Pancreas (tissue), 10 donors: ENCODE data around the gene TATDN2. TPM values are rescaled to one million over a fixed set of nuclear protein-coding genes. Genes with fewer than 3 reads are reported as not detected.

Experiments used
- ATAC-seq, 4 donors: fragments of 200-7000 bp; cut with Tn5 transposase; one replicate each; pipeline versions ENCODE4 v1.8.0 to v1.9.1; 2020; ENCODE audit warnings: mild to moderate bottlenecking in 4 of 4, moderate library complexity in 4 of 4
- DNase-seq, 6 donors: peaks; one replicate each; pipeline ENCODE4 v3.0.0-alpha.2; 2020
- FAIRE-seq: peaks from 2 replicates; lab custom pipeline; 2012; peaks lifted over from hg19 to GRCh38; lab: Jason Lieb, UNC
- H3K27ac ChIP-seq, 4 donors: fragments of 200-600 bp; sonication (generic); 1 replicate in 3 of 4; 2 replicates in 1 of 4; pipeline versions ENCODE4 v1.5.0 to v1.8.0; 2020
- H3K27me3 ChIP-seq, 4 donors: fragments of 200-600 bp; one replicate each; pipeline ENCODE4 v1.8.0; 2021
- H3K36me3 ChIP-seq, 3 donors: fragments of 200-600 bp; sonication (generic) in 1 of 3; one replicate each; pipeline versions ENCODE4 v1.5.0 to v1.8.0; 2020 to 2021
- H3K4me1 ChIP-seq, 3 donors: fragments of 200-600 bp; one replicate each; pipeline ENCODE4 v1.8.0; 2021
- H3K4me3 ChIP-seq, 4 donors: fragments of 200-600 bp; sonication (generic) in 2 of 4; one replicate each; pipeline versions ENCODE4 v1.5.0 to v1.8.0; 2020 to 2021
- H3K9me3 ChIP-seq, 4 donors: fragments of 200-600 bp; one replicate each; pipeline ENCODE4 v1.8.0; 2021
- WGBS, 2 donors: extraction: QIAGEN DNeasy Blood & Tissue Kit; methylation state at CpG; one replicate each; pipeline ENCODE4 v1.1.7; 2013; 5-methylcytosine and 5-hydroxymethylcytosine counted together
- intact Hi-C, 3 donors: fragments of 100-400 bp; cut with DNase I; formaldehyde crosslinking; loops; one replicate each; pipeline versions ENCODE4 v1.11.1 to v1.14.2; 2022
- microRNA-seq, 2 donors: library from miRNA; unstranded; fragments of <30 nt; microRNA quantifications; one replicate each; pipeline versions ENCODE4 to v1.1.0, GENCODE V29; 2019 to 2020
- polyA plus RNA-seq, 2 donors: library from polyadenylated mRNA; stranded (reverse); fragments of 200-250 nt; gene quantifications; one replicate each; pipeline ENCODE4 v1.2.3, GENCODE V29; 2013
- total RNA-seq, 6 donors: library from RNA; stranded (reverse); fragmentation: NEBNext Ultra II Directional in 4 of 6; extraction: Animal tissue kit (Norgen Biotek cat#: 25700) in 4 of 6; gene quantifications; one replicate each; pipeline versions ENCODE4 v1.2.1 to v1.2.4, GENCODE V29; 2021 to 2023
- TF ChIP-seq, protein P1 (sequence below), 4 donors: fragments of 200-600 bp; sonication (generic) in 3 of 4; IDR thresholded peaks; one replicate each; pipeline versions ENCODE4 v1.5.0 to v1.8.0; 2021; ENCODE audit warnings: antibody characterized with exemption in 4 of 4
- donor health status: healthy with polysubstance abuse.
- donor health status: DM: no; HTN: no; CAD: no; lungs with moderate emphysema.
- donor health status: DM: no; HTN: no; CAD: no.
- donor health status: control.
- donor health status: control.
- donor health status: Bipolar disorder and iron deficiency.
- donor health status: DM: yes; HTN: yes; CAD: no.
- donor health status: DM: no; HTN: no; CAD: no.
- donor health status: DM: no; HTN: no; CAD: no.
- donor health status: DM: yes; HTN: yes; CAD: no.

Gene TATDN2
- total and polyA plus RNA-seq, 8 donors: 9.2 to 23.1 (median 15.1) TPM

DNA sequence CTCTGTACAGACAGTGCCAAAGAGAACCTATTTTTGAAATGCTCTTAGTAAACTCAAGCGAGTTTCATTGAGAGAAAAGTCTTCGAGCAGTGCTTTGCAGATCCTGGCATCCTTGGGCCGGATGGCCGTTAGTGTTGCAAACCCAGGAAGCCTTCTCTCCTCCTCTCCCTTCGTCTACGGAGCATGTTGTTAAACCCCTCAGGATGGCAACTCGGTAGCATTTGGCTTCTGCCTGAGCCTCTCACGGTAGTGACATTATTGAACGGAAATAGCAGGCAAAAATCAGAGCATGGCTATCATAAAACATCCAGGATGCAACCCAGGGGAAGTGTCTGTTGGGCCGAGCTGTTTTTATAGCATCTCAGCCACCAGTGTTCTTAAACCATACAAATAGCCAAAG is 79.3 kb downstream of the TATDN2 start:
- H3K4me1 ChIP-seq: no peaks in the 10 kb centered on the region
- no peak overlapping the region for H3K27ac ChIP-seq
- FAIRE-seq (no peak), DNase-seq (no peak), ATAC-seq (no peak)
- H3K9me3 ChIP-seq: no peaks in the 10 kb centered on the region
- TF ChIP-seq, protein P1, sequence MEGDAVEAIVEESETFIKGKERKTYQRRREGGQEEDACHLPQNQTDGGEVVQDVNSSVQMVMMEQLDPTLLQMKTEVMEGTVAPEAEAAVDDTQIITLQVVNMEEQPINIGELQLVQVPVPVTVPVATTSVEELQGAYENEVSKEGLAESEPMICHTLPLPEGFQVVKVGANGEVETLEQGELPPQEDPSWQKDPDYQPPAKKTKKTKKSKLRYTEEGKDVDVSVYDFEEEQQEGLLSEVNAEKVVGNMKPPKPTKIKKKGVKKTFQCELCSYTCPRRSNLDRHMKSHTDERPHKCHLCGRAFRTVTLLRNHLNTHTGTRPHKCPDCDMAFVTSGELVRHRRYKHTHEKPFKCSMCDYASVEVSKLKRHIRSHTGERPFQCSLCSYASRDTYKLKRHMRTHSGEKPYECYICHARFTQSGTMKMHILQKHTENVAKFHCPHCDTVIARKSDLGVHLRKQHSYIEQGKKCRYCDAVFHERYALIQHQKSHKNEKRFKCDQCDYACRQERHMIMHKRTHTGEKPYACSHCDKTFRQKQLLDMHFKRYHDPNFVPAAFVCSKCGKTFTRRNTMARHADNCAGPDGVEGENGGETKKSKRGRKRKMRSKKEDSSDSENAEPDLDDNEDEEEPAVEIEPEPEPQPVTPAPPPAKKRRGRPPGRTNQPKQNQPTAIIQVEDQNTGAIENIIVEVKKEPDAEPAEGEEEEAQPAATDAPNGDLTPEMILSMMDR (IDR thresholded peaks at IDR 0.05): no peak
- intact Hi-C loops: no loop called here
- no peak overlapping the region for H3K4me3 ChIP-seq
- no peaks in the 10 kb centered on the region for H3K27me3 ChIP-seq
- no peaks in the 10 kb centered on the region for H3K36me3 ChIP-seq
- 41 to 47% methylated on average over 10 of the region's 10 CpGs for WGBS, 2 donors

DNA sequence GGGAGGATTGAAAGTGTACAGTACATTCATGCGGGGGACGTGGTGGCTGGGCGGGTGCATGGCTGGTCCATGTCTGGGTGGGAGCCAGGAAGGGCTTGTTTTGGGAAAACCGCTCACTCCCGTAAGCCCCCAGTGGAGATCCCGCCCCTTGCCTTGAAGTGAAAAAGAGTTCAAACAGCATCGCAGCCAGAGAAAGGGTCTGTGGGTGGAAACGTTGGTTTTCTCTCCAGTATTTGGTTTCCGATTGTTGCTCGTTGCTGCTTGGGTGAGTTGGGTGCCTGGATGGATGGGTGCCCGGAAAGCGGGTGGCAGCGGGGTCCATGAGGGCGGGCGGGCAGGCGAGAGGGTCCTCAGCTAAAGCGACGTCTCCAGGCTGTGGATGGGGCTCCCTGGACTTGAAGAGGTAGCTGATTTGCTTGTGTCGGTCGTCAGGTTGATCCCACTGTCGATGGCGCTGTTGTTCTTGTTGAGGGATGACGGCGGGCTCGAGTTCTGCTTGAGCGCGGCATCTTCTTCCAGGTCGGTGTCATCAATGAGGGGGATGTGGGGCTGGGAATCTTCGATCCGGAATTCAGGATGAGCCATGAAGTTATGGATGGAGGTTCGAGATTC is 80.3 kb downstream of the TATDN2 start:
- Histone ChIP-seq H3K27me3 (no peaks in the 10 kb centered on the region), H3K4me3 (no peak overlapping the region), H3K27ac (no peak overlapping the region), H3K4me1 (no peaks in the 10 kb centered on the region), H3K9me3 (no peaks in the 10 kb centered on the region), H3K36me3 (no peaks in the 10 kb centered on the region)
- intact Hi-C loops: no loop called here
- WGBS, 2 donors: 23 to 25% methylated on average over 31 of the region's 31 CpGs
- peak in 1 of 6 donors; percentile 22 for DNase-seq
- ATAC-seq: no peak
- FAIRE-seq: no peak
- TF ChIP-seq, protein P1 (IDR thresholded peaks at IDR 0.05): no peak

DNA sequence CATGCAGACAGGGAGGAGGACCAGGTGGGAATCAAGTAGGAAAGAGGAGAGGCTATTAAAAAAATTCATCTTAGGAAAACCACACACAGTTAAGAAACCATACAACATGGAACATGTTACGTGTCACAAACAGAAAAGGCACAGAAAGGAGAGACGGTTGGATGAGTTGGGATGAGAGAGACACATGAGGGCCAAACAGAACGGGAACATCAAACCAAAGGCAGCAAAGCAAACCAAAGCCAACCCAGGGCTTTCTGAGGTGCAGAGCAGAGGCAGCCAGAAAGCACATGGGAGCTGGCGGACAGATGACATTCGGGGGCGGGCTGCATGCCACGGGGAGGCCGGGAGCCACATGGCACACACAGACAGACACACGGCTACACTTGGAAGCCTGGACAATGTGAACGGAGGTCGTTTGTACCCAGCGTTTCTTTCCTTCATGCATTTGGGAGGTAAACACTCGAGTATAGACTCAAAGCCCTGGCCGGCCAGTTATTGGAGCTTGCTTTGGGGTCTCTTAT is 81.3 kb downstream of the TATDN2 start:
- intact Hi-C loops: no loop called here
- Histone ChIP-seq H3K9me3 (no peaks in the 10 kb centered on the region), H3K4me3 (no peak overlapping the region), H3K36me3 (no peaks in the 10 kb centered on the region), H3K4me1 (no peaks in the 10 kb centered on the region), H3K27me3 (no peaks in the 10 kb centered on the region), H3K27ac (no peak overlapping the region)
- no peak for FAIRE-seq
- TF ChIP-seq, protein P1 (IDR thresholded peaks at IDR 0.05): no peak
- no peak for ATAC-seq
- WGBS, 2 donors: 54 to 58% methylated on average over 14 of the region's 14 CpGs
- DNase-seq: peak in 1 of 6 donors; percentile 35

DNA sequence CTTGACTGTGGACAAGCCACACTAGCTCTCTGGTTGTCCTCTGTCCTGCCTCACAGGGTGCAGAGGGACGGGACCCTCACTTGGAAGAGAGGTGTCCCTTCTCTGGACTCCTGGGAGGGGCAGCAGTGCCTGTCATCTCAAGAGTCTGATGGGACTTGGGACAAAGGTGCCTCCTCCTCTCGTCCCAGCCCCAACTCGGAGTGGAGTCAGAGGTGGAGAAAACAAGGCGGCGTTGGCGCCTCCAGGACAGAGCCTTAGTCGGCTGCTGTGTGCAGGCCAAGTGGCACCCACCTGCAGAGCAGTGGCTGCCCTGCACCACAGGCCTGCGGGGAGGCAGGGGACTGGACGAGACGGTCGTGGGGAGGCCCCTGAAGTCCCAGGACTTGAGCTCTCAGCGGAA is 82.1 kb downstream of the TATDN2 start:
- no peak overlapping the region for H3K27ac ChIP-seq
- DNase-seq: peak in 1 of 6 donors; percentile 34
- H3K4me3 ChIP-seq: no peak overlapping the region
- 54 to 68% methylated on average over 11 to 12 of the region's 12 CpGs for WGBS, 2 donors
- no peaks in the 10 kb centered on the region for H3K36me3 ChIP-seq
- TF ChIP-seq, protein P1 (IDR thresholded peaks at IDR 0.05): no peak
- no peaks in the 10 kb centered on the region for H3K9me3 ChIP-seq
- no peaks in the 10 kb centered on the region for H3K27me3 ChIP-seq
- no peaks in the 10 kb centered on the region for H3K4me1 ChIP-seq
- ATAC-seq: no peak
- no peak for FAIRE-seq
- intact Hi-C loops: no loop called here

Small RNAs within 50 kb of the gene (microRNA-seq; reads per million reads assigned to microRNA genes)
- 0 to 0.29 reads per million in 2 donors for gene MIR378B

Other genes with a start within 250 kb of the TATDN2 start
- gene FANCD2, start 222.0 kb upstream of the TATDN2 start, total RNA-seq: 1 to 10 TPM; 1.7 to 3.7 (median 2.0) TPM
- gene FANCD2, start 222.0 kb upstream of the TATDN2 start, polyA plus RNA-seq: 1 to 10 TPM; 2.1 to 2.6 TPM
- not detected for gene FANCD2OS, start 140.2 kb upstream of the TATDN2 start, total RNA-seq
- not detected for gene FANCD2OS, start 140.2 kb upstream of the TATDN2 start, polyA plus RNA-seq
- gene BRK1, start 132.8 kb upstream of the TATDN2 start, total RNA-seq: 10 to 100 TPM; 25.3 to 58.1 (median 39.8) TPM
- 10 to 100 TPM; 48.8 to 94.1 TPM for gene BRK1, start 132.8 kb upstream of the TATDN2 start, polyA plus RNA-seq
- 10 to 100 TPM; 11.7 to 26.1 (median 14.3) TPM for gene VHL, start 106.7 kb upstream of the TATDN2 start, total RNA-seq
- 10 to 100 TPM; 21.9 to 22.4 TPM for gene VHL, start 106.7 kb upstream of the TATDN2 start, polyA plus RNA-seq
- 1 to 10 TPM in 3 of 6 donors, under 1 TPM in 3; 0.74 to 5.4 (median 1.1) TPM for gene IRAK2, start 83.5 kb upstream of the TATDN2 start, total RNA-seq
- 1 to 10 TPM; 1.2 to 1.3 TPM for gene IRAK2, start 83.5 kb upstream of the TATDN2 start, polyA plus RNA-seq
- 10 to 100 TPM in 1 of 6 donors, 1 to 10 TPM in 5; 5.1 to 16.0 (median 6.0) TPM for gene GHRL, start 44.5 kb downstream of the TATDN2 start, total RNA-seq
- gene GHRL, start 44.5 kb downstream of the TATDN2 start, polyA plus RNA-seq: 10 to 100 TPM; 20.1 to 22.0 TPM
- 10 to 100 TPM; 35.0 to 64.0 (median 45.0) TPM for gene SEC13, start 72.7 kb downstream of the TATDN2 start, total RNA-seq
- 10 to 100 TPM; 52.7 to 72.3 TPM for gene SEC13, start 72.7 kb downstream of the TATDN2 start, polyA plus RNA-seq